ENCODE data around the gene PLSCR3.
A peak's percentile ranks its signal among the peaks of the same experiment; 100 is the strongest.

The PLSCR3 gene

GRCh38 chr17:7354262-7354843 is 40.0 kb downstream of the PLSCR3 start:
- no peak for ATAC-seq
- TF ChIP-seq SNAI2 (CRISPR knock-in tag; IDR thresholded peaks at IDR 0.05) (no peak), TCF4 (CRISPR knock-in tag; IDR thresholded peaks at IDR 0.05; ENCODE audit: borderline replicate concordance) (no peak)

GRCh38 chr17:7352910-7353635 is 41.3 kb downstream of the PLSCR3 start:
- no peak for TF ChIP-seq CREB5 (CRISPR knock-in tag; IDR thresholded peaks at IDR 0.05; ENCODE audit: low read depth)
- no peak for TF ChIP-seq GLIS3 (CRISPR knock-in tag; IDR thresholded peaks at IDR 0.05)
- no peak for TF ChIP-seq ZNF70 (CRISPR knock-in tag; IDR thresholded peaks at IDR 0.05)
- TF ChIP-seq BACH2 (CRISPR knock-in tag; IDR thresholded peaks at IDR 0.05; ENCODE audit: borderline replicate concordance): no peak
- ATAC-seq: no peak

GRCh38 chr17:7352503-7352889 is 41.8 kb downstream of the PLSCR3 start:
- ATAC-seq: no peak
- TF ChIP-seq CSDC2 (CRISPR knock-in tag; IDR thresholded peaks at IDR 0.05) (no peak), POU6F1 (CRISPR knock-in tag; IDR thresholded peaks at IDR 0.05; ENCODE audit: borderline replicate concordance, low read depth) (no peak), ZFP30 (CRISPR knock-in tag; IDR thresholded peaks at IDR 0.05) (no peak), ZNF70 (CRISPR knock-in tag; IDR thresholded peaks at IDR 0.05) (no peak), RARB (CRISPR knock-in tag; IDR thresholded peaks at IDR 0.05) (no peak), CREB5 (CRISPR knock-in tag; IDR thresholded peaks at IDR 0.05; ENCODE audit: low read depth) (no peak)

- peak; percentile 73 for ATAC-seq
- TF ChIP-seq CREB5 (CRISPR knock-in tag; IDR thresholded peaks at IDR 0.05; ENCODE audit: low read depth): no peak
- 0 out of 2 replicates have a peak, but pooled peaks have one; percentile 45 for TF ChIP-seq ZFP3 (CRISPR knock-in tag; IDR thresholded peaks at IDR 0.05)
- TF ChIP-seq TOX (CRISPR knock-in tag; IDR thresholded peaks at IDR 0.05; ENCODE audit: borderline replicate concordance): no peak
- no peak for TF ChIP-seq ZC3H10 (CRISPR knock-in tag; IDR thresholded peaks at IDR 0.05)
- TF ChIP-seq PPARA (CRISPR knock-in tag; IDR thresholded peaks at IDR 0.05; ENCODE audit: borderline replicate concordance): no peak
- no peak for TF ChIP-seq CSDC2 (CRISPR knock-in tag; IDR thresholded peaks at IDR 0.05)
- no peak for TF ChIP-seq PATZ1 (CRISPR knock-in tag; IDR thresholded peaks at IDR 0.05; ENCODE audit: borderline replicate concordance)
- no peak for TF ChIP-seq ZNF8 (CRISPR knock-in tag; IDR thresholded peaks at IDR 0.05)
These were observed 42.4 kb downstream of the PLSCR3 start, which contains the start of gene KCTD11 for GRCh38 chr17:7351665-7352502. Gene KCTD11, plus strand, starts transcription at chr17:7352162.
